K562 treated with DMSO at 1 percent for 24 hours (cell line): ENCODE results near the gene ANKRD39. TPM values are rescaled to one million over a fixed set of nuclear protein-coding genes. Genes with fewer than 3 reads are reported as not detected.

ENCODE experiments used
- total RNA-seq: library from RNA; unstranded; fragments of 300-600 nt; gene quantifications from 2 replicates; pipeline ENCODE4 v1.2.3, GENCODE V29; 2022; ENCODE audit warnings: low read depth; ENCODE audit not compliant: insufficient read depth

ANKRD39 gene
- 24.2 and 30.4 TPM in 2 replicates for total RNA-seq

DNA sequence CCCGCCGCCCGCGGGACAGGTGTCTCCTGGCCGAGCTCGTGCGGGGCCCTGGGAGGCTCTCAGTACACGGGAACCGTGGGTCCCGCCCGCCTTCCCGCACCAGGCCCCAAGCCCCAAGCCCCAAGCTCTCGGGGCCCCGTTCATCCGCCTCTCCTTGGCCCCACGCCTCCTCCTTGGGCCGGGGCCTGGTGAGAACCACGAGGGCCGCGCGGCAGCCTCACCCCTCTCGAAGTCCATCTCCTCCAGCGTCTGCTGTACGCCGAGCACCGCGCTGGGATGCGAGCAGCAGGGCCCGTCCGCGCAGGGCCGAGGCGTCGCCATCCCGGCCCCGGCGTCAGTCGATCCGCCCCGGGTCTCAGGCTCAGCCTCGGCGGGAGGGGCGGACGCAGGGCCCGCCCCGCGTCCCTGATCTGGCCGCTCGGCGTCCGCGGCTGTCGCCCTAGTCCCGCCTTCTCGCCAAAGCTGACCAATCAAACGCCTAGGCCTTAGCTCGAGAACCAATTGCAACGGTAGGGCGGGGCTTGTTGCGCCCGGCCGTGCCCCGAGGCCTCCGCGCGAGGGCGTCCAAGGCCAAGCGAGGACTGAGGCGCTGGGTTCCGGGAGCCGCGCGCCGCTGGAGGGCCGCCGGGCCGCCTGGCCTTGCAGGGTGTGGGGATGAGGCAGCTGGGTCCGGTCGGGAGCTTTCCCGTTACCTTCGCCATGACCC, at the start of gene ANKRD39:
Gene ANKRD39, minus strand, starts transcription at position 350 of the 706 bp plus-strand sequence. Its CDS starts 29 bp downstream, at position 321.

GRCh38 chr2:96869822-96870625, 12.2 kb upstream of the ANKRD39 start, which contains the start of gene SEMA4C:
Gene SEMA4C (minus strand): TSS chr2:96870080. CDS start chr2:96867886, 2,194 bp downstream.

GRCh38 chr2:96843538-96844268, 14.1 kb downstream of the ANKRD39 start, which contains the start of gene ANKRD23:
Gene ANKRD23 (minus strand): TSS chr2:96844021. CDS start chr2:96843992, 29 bp downstream.

DNA sequence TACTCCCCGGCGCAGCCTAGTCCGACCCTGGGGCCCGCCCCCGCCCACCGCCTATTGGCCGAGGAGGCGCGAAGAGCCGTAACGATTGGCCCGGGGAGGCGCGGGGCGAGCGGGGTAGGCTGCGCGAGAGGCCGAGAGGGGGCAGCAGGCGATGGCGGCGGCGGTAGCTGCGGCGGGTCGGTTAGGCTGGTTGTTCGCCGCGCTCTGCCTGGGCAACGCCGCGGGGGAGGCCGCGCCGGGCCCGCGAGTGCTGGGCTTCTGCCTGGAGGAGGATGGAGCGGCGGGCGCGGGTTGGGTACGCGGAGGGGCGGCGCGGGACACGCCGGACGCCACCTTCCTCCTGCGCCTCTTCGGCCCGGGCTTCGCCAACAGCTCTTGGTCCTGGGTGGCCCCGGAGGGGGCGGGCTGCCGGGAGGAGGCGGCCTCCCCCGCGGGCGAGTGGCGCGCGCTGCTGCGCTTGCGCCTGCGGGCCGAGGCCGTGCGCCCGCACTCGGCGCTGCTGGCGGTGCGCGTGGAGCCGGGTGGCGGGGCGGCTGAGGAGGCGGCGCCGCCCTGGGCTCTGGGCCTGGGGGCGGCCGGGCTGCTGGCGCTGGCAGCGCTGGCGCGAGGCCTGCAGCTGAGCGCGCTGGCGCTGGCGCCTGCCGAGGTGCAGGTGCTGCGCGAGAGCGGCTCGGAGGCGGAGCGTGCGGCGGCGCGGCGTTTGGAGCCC, 41.5 kb downstream of the ANKRD39 start, which contains the start of gene CNNM3:
Gene CNNM3, plus strand, starts transcription at position 142 of the 709 bp plus-strand sequence. Its CDS starts 10 bp downstream, at position 152.

Other genes starting within 250 kb of the ANKRD39 start
- 38.9 and 45.3 TPM in 2 replicates for gene KANSL3, start 219.7 kb downstream of the ANKRD39 start, total RNA-seq
- gene FER1L5, start 215.3 kb downstream of the ANKRD39 start, total RNA-seq, result not detected in 2 replicates
- 21.2 and 21.7 TPM in 2 replicates for gene LMAN2L, start 118.0 kb downstream of the ANKRD39 start, total RNA-seq
- 10.8 and 12.3 TPM in 2 replicates for gene CNNM4, start 97.1 kb downstream of the ANKRD39 start, total RNA-seq
- gene CNNM3, start 41.7 kb downstream of the ANKRD39 start, total RNA-seq, result 35.6 and 36.0 TPM in 2 replicates
- gene ANKRD23, start 14.0 kb downstream of the ANKRD39 start, total RNA-seq, result 3.7 and 5.3 TPM in 2 replicates
- gene SEMA4C, start 12.1 kb upstream of the ANKRD39 start, total RNA-seq, result 32.5 and 35.6 TPM in 2 replicates
- 276 and 300 TPM in 2 replicates for gene FAM178B, start 128.6 kb upstream of the ANKRD39 start, total RNA-seq
- gene FAHD2B, start 236.9 kb upstream of the ANKRD39 start, total RNA-seq, result 63.4 and 67.4 TPM in 2 replicates